AG04449 (cell line): ENCODE data around the gene POP4.

Experiments
- CTCF ChIA-PET: fragments of 350-600 bp; formaldehyde crosslinking; extraction: SDS; loops from one replicate; lab custom pipeline; 2021; ENCODE audit warnings: antibody characterized with exemption; lab: Yijun Ruan, JAX
- POLR2A ChIA-PET: fragments of 400-600, 350-600 bp; formaldehyde crosslinking; extraction: SDS; loops from one replicate; lab custom pipeline; 2020; ENCODE audit warnings: antibody characterized with exemption, inconsistent platforms; lab: Yijun Ruan, JAX
- DNase-seq: peaks from one replicate; pipeline ENCODE4 v3.0.0-alpha.2; 2010; ENCODE audit warnings: low read depth, low spot score
- H3K4me3 ChIP-seq: 2 replicates; pipeline ENCODE4 v1.5.1; 2011; ENCODE audit warnings: low read depth, mild to moderate bottlenecking, control low read depth, low read length
- CTCF ChIP-seq: IDR thresholded peaks from one replicate; pipeline ENCODE4 v1.5.1; 2011; ENCODE audit warnings: mild to moderate bottlenecking, moderate library complexity, low read length, control low read depth, inconsistent platforms; ENCODE audit not compliant: insufficient read depth; ENCODE audit errors: missing control alignments

The POP4 gene

GRCh38 chr19:29603308-29603707 is 2.8 kb upstream of the POP4 start:
- no peak for DNase-seq
- TF ChIP-seq CTCF = no peak
- CTCF ChIA-PET = interaction anchor here (2.2 to 22.2 kb wide), 2 partner anchors 7 to 108 kb away, joined by 7 to 647 read pairs; partner anchors contain the start of gene C19orf12
- POLR2A ChIA-PET = no interaction called here
- H3K4me3 ChIP-seq = no peak overlapping the region

DNA sequence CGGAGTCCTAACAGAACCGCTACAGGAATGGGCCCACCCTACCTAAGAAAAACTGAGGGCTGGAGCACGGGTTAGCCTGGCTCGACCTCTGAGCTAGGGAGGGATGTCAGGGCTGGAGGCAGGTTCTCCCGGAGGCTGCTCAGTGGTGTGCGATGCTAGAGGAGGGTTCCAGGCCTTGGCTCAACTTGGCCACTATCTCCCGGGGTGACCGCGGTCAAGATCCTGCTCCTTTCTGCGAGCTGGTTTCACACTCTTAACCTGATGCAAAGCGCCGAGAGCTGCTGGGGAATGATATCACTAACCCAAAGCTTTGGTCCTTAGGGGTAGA is 301 bp downstream of the POP4 start:
- no peak for TF ChIP-seq CTCF
- H3K4me3 ChIP-seq = peak overlapping the region; percentile 95
- no peak for DNase-seq
- ChIA-PET POLR2A (interaction anchor here (0.6 to 2.0 kb wide), 8 partner anchors 11 to 110 kb away, joined by 3 to 11 read pairs (median 5); partner anchors contain the start of genes C19orf12 and PLEKHF1), CTCF (interaction anchor here (1.0 to 22.2 kb wide), 10 partner anchors 9 to 165 kb away, joined by 3 to 647 read pairs (median 4); partner anchors contain the start of genes C19orf12 and PLEKHF1)

- CTCF ChIA-PET = interaction anchor here (1.3 to 22.2 kb wide), 15 partner anchors 8 to 121 kb away, joined by 3 to 647 read pairs (median 17); partner anchors contain the start of genes C19orf12 and PLEKHF1
- no peak for DNase-seq
- TF ChIP-seq CTCF = no peak
- POLR2A ChIA-PET = interaction anchor here (1.0 to 1.6 kb wide), 2 partner anchors 104 to 107 kb away, joined by 3 to 9 read pairs; no protein-coding TSS in a partner anchor
- H3K4me3 ChIP-seq = no peak overlapping the region
Measured at GRCh38 chr19:29609636-29610035, 3.6 kb downstream of the POP4 start.

- TF ChIP-seq CTCF = no peak
Measured at GRCh38 chr19:29610213-29610573, 4.1 kb downstream of the POP4 start.

DNA sequence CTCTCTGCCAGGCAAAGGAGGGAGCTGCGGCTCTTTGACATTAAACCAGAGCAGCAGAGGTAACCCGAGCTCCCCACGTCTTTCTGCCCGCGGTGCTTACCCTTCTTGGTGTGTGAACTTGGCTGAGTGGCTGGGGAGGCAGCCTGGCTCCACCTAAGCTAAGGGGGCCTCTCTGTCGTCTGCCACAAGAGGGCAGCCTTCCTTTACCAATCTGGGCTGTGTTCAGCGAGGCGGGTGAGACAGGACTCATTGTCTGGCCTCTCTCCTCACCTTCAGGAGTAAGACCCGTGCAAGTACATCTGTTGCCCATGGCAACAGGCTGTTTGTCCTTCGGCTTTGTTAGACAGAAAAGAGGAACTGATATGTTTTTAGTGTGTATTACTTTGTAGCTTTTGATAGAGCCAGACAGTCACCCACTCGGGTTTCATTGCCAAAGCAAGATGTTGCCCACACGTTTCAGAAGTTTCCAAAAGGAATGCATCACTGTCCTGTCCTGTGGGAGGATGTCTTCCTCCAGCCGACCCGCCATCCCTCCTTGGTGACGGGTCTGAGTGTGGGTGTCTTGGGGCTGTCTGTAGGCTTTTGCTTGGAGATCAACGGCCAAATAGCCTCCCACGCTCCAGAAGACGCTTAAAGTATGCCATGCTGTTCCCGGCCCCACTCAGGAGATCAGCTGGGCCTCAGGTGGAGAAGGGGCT is 4.6 kb downstream of the POP4 start:
- peak; percentile 93 for TF ChIP-seq CTCF
- no peak overlapping the region for H3K4me3 ChIP-seq
- ChIA-PET CTCF (interaction anchor here (0.6 to 22.2 kb wide), 32 partner anchors 9 to 335 kb away, joined by 3 to 647 read pairs (median 6); partner anchors contain the start of genes C19orf12, PLEKHF1 and URI1), POLR2A (interaction anchor here (1.0 to 1.6 kb wide), 3 partner anchors 52 to 106 kb away, joined by 3 to 9 read pairs (median 3); no protein-coding TSS in a partner anchor)
- DNase-seq = no peak

More at GRCh38 chr19:29610213-29610573, 4.1 kb downstream of the POP4 start:
- DNase-seq = no peak
- H3K4me3 ChIP-seq = no peak overlapping the region
- CTCF ChIA-PET = interaction anchor here (0.6 to 22.2 kb wide), 30 partner anchors 8 to 336 kb away, joined by 3 to 647 read pairs (median 6); partner anchors contain the start of genes C19orf12 and PLEKHF1
- POLR2A ChIA-PET = interaction anchor here (1.0 to 1.6 kb wide), 3 partner anchors 52 to 106 kb away, joined by 3 to 9 read pairs (median 3); no protein-coding TSS in a partner anchor

GRCh38 chr19:29612121-29612520 is 6.0 kb downstream of the POP4 start:
- no peak for DNase-seq
- TF ChIP-seq CTCF = no peak
- H3K4me3 ChIP-seq = no peak overlapping the region
- ChIA-PET CTCF (interaction anchor here (0.7 to 22.2 kb wide), 12 partner anchors 13 to 148 kb away, joined by 3 to 647 read pairs (median 22); partner anchors contain the start of genes C19orf12 and PLEKHF1), POLR2A (interaction anchor here (0.8 kb wide), 1 partner anchor 104 kb away, joined by 3 read pairs; no protein-coding TSS in a partner anchor)
